ENCODE results near the gene WDFY1. TPM values are rescaled to one million over a fixed set of nuclear protein-coding genes. Genes with fewer than 3 reads are reported as not detected.

Gene WDFY1
- total RNA-seq, 1 experiment from 2014 or later = 44.7 TPM

DNA sequence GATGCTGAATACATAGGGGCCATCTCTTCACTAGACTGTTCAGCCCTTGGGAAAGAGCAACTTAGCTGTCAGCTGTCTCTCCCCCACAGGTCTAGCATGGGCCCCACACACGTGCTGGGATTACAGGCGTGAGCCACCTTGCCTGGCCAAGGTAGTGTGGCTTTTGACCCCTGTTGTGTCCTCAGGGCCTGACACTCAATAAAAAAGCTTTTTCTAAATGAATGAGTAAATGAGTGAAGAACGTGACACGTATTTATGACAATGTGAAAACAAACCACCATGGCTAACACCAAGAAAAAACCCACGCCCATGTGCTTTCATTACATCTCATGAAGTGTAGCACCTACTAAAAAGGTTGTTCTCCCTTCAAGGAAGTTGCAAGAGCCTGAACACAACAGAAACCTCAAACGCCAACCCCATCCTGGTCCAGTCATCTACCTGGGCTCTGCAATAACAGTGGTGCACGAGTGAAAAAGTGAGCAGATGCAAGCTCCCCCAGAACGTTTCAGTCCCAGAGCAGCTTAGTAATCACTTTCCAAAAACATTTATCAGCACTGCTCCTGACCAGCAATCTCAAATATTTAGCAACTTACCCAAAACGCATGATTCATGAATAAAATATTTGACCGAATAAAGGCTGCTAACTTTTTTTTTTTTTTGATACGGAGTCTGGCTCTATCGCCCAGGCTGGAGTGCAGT lies 3.4 kb downstream of the WDFY1 start:
- no peaks in the 10 kb centered on the region for H4K20me1 ChIP-seq (ENCODE audit: insufficient read depth)
- peaks cover 13 to 38% of the 10 kb centered on the region in 2 experiments for H3K4me1 ChIP-seq (ENCODE audit: control insufficient read depth in 1 of 2, insufficient read depth in 2 of 2, low read length in 2 of 2)
- H3K9me3 ChIP-seq (ENCODE audit: control insufficient read depth in 1 of 2, insufficient read depth in 1 of 2, low read depth in 1 of 2, low read length in 2 of 2) = no peaks in the 10 kb centered on the region
- ChIA-PET POLR2A (no interaction called here), RAD21 (ENCODE audit: low non-redundant PET in 1 of 2, low total read pairs in 2 of 2, uncharacterized antibody in 2 of 2, unreplicated experiment in 2 of 2) (no interaction called here), CTCF (no interaction called here)
- H3K9ac ChIP-seq (ENCODE audit: low read length) = no peak overlapping the region
- DNase-seq (ENCODE audit: low read depth, low spot score) (no peak), ATAC-seq (no peak)
- TSS peak; percentile 7 for BruUV-seq (replicated peaks)
- no peaks in the 10 kb centered on the region for H3K9me2 ChIP-seq (ENCODE audit: insufficient read depth)
- no peaks in the 10 kb centered on the region for H3K27me3 ChIP-seq (ENCODE audit: insufficient read depth, low read length)
- no peak overlapping the region for H2AFZ ChIP-seq (ENCODE audit: low read depth, low read length, poor library complexity, severe bottlenecking)
- intact Hi-C loops (cut with micrococcal nuclease) = loop anchor here (10.0 kb wide), 2 partner anchors 107 to 247 kb away; partner anchors contain the start of gene AP1S3
- H3K4me3 ChIP-seq (replicated peaks in 1 of 2; ENCODE audit: low read depth in 1 of 2, low read length in 2 of 2) = no peak overlapping the region
- TF ChIP-seq, protein P1, sequence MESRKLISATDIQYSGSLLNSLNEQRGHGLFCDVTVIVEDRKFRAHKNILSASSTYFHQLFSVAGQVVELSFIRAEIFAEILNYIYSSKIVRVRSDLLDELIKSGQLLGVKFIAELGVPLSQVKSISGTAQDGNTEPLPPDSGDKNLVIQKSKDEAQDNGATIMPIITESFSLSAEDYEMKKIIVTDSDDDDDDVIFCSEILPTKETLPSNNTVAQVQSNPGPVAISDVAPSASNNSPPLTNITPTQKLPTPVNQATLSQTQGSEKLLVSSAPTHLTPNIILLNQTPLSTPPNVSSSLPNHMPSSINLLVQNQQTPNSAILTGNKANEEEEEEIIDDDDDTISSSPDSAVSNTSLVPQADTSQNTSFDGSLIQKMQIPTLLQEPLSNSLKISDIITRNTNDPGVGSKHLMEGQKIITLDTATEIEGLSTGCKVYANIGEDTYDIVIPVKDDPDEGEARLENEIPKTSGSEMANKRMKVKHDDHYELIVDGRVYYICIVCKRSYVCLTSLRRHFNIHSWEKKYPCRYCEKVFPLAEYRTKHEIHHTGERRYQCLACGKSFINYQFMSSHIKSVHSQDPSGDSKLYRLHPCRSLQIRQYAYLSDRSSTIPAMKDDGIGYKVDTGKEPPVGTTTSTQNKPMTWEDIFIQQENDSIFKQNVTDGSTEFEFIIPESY (IDR thresholded peaks at IDR 0.05; ENCODE audit: extremely low read depth, insufficient replicate concordance, low read length) = no peak
- TF ChIP-seq JUND (IDR thresholded peaks at IDR 0.05) = no peak
- no peak for TF ChIP-seq SIN3A (IDR thresholded peaks at IDR 0.05; ENCODE audit: low read depth)
- TF ChIP-seq EZH2phosphoT487 (IDR thresholded peaks at IDR 0.05; ENCODE audit: borderline replicate concordance) = no peak
- no peak for TF ChIP-seq CEBPB (IDR thresholded peaks at IDR 0.05; ENCODE audit: low read depth)
- TF ChIP-seq ZFX (IDR thresholded peaks at IDR 0.05) = no peak
- TF ChIP-seq RAD21 (IDR thresholded peaks at IDR 0.05; ENCODE audit: low read depth) = no peak
- TF ChIP-seq, protein P2, sequence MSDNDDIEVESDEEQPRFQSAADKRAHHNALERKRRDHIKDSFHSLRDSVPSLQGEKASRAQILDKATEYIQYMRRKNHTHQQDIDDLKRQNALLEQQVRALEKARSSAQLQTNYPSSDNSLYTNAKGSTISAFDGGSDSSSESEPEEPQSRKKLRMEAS (IDR thresholded peaks at IDR 0.05) = no peak
- no peak for TF ChIP-seq ZNF274 (IDR thresholded peaks at IDR 0.05; ENCODE audit: low read depth, low read length)
- no peak for TF ChIP-seq EZH2 (IDR thresholded peaks at IDR 0.05)
- TF ChIP-seq EGR1 (IDR thresholded peaks at IDR 0.05; ENCODE audit: low read depth) = no peak
- TF ChIP-seq CBX3 (IDR thresholded peaks at IDR 0.05; ENCODE audit: low read depth) = no peak
- TF ChIP-seq, protein P3, sequence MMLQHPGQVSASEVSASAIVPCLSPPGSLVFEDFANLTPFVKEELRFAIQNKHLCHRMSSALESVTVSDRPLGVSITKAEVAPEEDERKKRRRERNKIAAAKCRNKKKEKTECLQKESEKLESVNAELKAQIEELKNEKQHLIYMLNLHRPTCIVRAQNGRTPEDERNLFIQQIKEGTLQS (IDR thresholded peaks at IDR 0.05) = no peak
- TF ChIP-seq TCF7L2 (IDR thresholded peaks at IDR 0.05; ENCODE audit: borderline replicate concordance, extremely low read depth, insufficient read depth, insufficient read length) = no peak
- TF ChIP-seq CTCF (IDR thresholded peaks at IDR 0.05 in 2 of 3, conservative IDR thresholded peaks at IDR 0.05 in 1 of 3; ENCODE audit: borderline replicate concordance in 1 of 3, insufficient read depth in 1 of 3, low read depth in 2 of 3, low read length in 2 of 3) = no peak
- TF ChIP-seq SRF (IDR thresholded peaks at IDR 0.05; ENCODE audit: low read depth) = no peak
- TF ChIP-seq POLR2A (IDR thresholded peaks at IDR 0.05; ENCODE audit: borderline replicate concordance, extremely low read depth, insufficient read depth, insufficient read length) = no peak
- TF ChIP-seq POLR2AphosphoS5 (IDR thresholded peaks at IDR 0.05; ENCODE audit: low read depth, low read length) = no peak
- TF ChIP-seq REST (IDR thresholded peaks at IDR 0.05; ENCODE audit: low read depth) = no peak
- H3K79me2 ChIP-seq (ENCODE audit: insufficient read depth, low read length) = peaks cover 70% of the 10 kb centered on the region
- H3K27ac ChIP-seq (ENCODE audit: low read depth, low read length) = no peak overlapping the region
- no peaks in the 10 kb centered on the region for H3K36me3 ChIP-seq (ENCODE audit: control insufficient read depth in 1 of 2, insufficient read depth in 2 of 2, low read length in 2 of 2)
- H3K4me2 ChIP-seq (ENCODE audit: low read length) = peak overlapping the region; percentile 41

All from HCT116 (cell line).